HFFc6 (cell line): Measurements from ENCODE around the gene JAKMIP1. TPM values are rescaled to one million over a fixed set of nuclear protein-coding genes. Genes with fewer than 3 reads are reported as not detected.

Experiments used
- DNase-seq: peaks from one replicate; pipeline ENCODE4 v3.0.0-alpha.2; 2018
- H3K27ac Mint-ChIP-seq: 2 replicates; pipeline ENCODE4 v1.8.0; 2020; ENCODE audit warnings: mild to moderate bottlenecking, mixed read lengths
- H3K27me3 Mint-ChIP-seq: 2 replicates; pipeline ENCODE4 v1.8.0; 2021; ENCODE audit warnings: mild to moderate bottlenecking, moderate library complexity, mixed read lengths; ENCODE audit not compliant: insufficient read depth
- H3K36me3 Mint-ChIP-seq: 2 replicates; pipeline ENCODE4 v1.8.0; 2021; ENCODE audit warnings: low read depth, mixed read lengths
- H3K4me1 Mint-ChIP-seq: 2 replicates; pipeline ENCODE4 v1.8.0; 2020; ENCODE audit warnings: low read depth, mixed read lengths
- H3K4me3 Mint-ChIP-seq: 2 replicates; pipeline ENCODE4 v1.8.0; 2020; ENCODE audit warnings: mild to moderate bottlenecking, moderate library complexity, mixed read lengths
- H3K9me3 Mint-ChIP-seq: 2 replicates; pipeline ENCODE4 v1.8.0; 2020; ENCODE audit warnings: mild to moderate bottlenecking, mixed read lengths
- CTCF ChIP-seq: fragments of 200-600 bp; sonication (generic); IDR thresholded peaks from 2 replicates; pipeline ENCODE4 v1.5.0; 2021; ENCODE audit warnings: antibody characterized with exemption, mild to moderate bottlenecking
- total RNA-seq, 6 experiments: library from RNA; stranded (reverse); fragmentation: NEBNext Ultra II Directional; extraction: Animal tissue kit (Norgen Biotek cat#: 25700); gene quantifications; 2 replicates in 1 of 6; 3 replicates in 5 of 6; pipeline ENCODE4 v1.2.3, GENCODE V29; 2021

JAKMIP1 gene
- total RNA-seq, 6 experiments from 2014 or later: not detected

GRCh38 chr4:6153874-6154273, 46.5 kb downstream of the JAKMIP1 start:
- TF ChIP-seq CTCF: no peak
- no peak for DNase-seq
- H3K27ac Mint-ChIP-seq: no peak overlapping the region
- no peak overlapping the region for H3K4me3 Mint-ChIP-seq
- H3K4me1 Mint-ChIP-seq: no peaks in the 10 kb centered on the region
- H3K27me3 Mint-ChIP-seq: peaks cover 2% of the 10 kb centered on the region
- H3K36me3 Mint-ChIP-seq: no peaks in the 10 kb centered on the region
- peaks cover 53% of the 10 kb centered on the region for H3K9me3 Mint-ChIP-seq

- Mint-ChIP-seq H3K36me3 (no peaks in the 10 kb centered on the region), H3K27me3 (peaks cover 2% of the 10 kb centered on the region), H3K27ac (no peak overlapping the region), H3K9me3 (peaks cover 51% of the 10 kb centered on the region), H3K4me3 (no peak overlapping the region), H3K4me1 (no peaks in the 10 kb centered on the region)
- DNase-seq: no peak
- TF ChIP-seq CTCF: no peak
These were observed 47.3 kb downstream of the JAKMIP1 start for GRCh38 chr4:6152869-6153705.

- DNase-seq: no peak
- peaks cover 9% of the 10 kb centered on the region; the same call in 1 of the 2 replicates for H3K36me3 Mint-ChIP-seq
- peaks cover 60% of the 10 kb centered on the region for H3K9me3 Mint-ChIP-seq
- no peak overlapping the region for H3K4me3 Mint-ChIP-seq
- H3K27ac Mint-ChIP-seq: no peak overlapping the region
- H3K27me3 Mint-ChIP-seq: peaks cover 2% of the 10 kb centered on the region
- no peak for TF ChIP-seq CTCF
- H3K4me1 Mint-ChIP-seq: no peaks in the 10 kb centered on the region
These were observed 50.2 kb downstream of the JAKMIP1 start for GRCh38 chr4:6150046-6150735.

- Mint-ChIP-seq H3K36me3 (peaks cover 9% of the 10 kb centered on the region; the same call in 1 of the 2 replicates), H3K9me3 (peaks cover 65% of the 10 kb centered on the region), H3K4me3 (no peak overlapping the region), H3K4me1 (no peaks in the 10 kb centered on the region), H3K27me3 (peaks cover 2% of the 10 kb centered on the region), H3K27ac (no peak overlapping the region)
- DNase-seq: no peak
- TF ChIP-seq CTCF: no peak
These were observed 51.7 kb downstream of the JAKMIP1 start for GRCh38 chr4:6148506-6149205.

GRCh38 chr4:6147441-6147840, 52.9 kb downstream of the JAKMIP1 start:
- TF ChIP-seq CTCF: no peak
- no peak for DNase-seq
- Mint-ChIP-seq H3K9me3 (peaks cover 66% of the 10 kb centered on the region), H3K27ac (no peak overlapping the region), H3K4me3 (no peak overlapping the region), H3K36me3 (peaks cover 9% of the 10 kb centered on the region; the same call in 1 of the 2 replicates), H3K4me1 (no peaks in the 10 kb centered on the region), H3K27me3 (peaks cover 2% of the 10 kb centered on the region)
